Measurements from ENCODE around the gene SERPINA5.

Gene SERPINA5

DNA sequence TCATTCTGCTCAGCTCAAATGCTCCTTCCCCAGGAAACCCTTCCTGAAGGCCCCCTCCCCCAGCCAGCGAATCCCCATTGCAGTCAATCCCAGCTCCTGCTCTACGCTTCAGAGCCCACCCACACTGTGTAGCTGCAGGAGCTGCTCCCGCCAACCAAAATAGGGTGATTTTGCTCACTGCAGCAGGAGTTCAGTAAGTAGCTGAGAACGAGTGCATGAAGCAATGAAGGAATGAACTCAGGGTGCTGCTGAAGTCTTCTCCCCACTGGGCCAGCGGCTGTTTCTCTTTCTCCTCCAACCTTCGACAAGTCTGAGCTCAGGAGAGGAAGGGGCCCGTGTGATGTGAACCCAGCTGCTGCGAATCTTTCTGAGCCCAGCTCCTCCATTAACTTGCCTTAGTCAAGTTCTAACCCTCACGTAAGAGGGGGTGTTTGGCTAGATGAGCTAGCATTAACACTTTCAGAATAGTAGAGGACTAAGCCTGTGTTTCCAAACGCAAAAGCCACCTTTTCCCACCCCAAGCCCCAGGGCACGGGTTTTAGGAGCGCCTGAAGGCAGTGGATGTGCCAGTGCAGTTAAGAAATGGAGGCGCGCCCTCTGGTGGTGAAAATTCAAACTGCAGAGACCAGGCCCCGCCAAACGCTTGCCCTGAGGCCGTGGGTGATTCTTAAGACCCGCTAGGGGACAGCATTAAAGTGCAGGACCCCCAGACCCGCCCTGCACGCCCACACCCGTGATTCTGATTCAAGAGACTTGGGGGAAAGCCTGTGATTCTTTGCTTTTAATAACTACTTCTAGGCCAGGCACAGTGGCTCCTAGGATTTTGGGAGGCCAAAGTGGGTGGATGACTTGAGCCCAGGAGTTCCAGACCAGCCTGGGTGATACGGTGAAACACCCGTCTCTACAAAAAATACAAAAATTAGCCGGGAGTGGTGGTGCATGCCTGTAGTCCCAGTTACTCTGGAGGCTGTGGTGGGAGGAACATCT, 31.9 kb upstream of the SERPINA5 start:
- no peak for DNase-seq (ENCODE audit: low read depth, low spot score)

DNA sequence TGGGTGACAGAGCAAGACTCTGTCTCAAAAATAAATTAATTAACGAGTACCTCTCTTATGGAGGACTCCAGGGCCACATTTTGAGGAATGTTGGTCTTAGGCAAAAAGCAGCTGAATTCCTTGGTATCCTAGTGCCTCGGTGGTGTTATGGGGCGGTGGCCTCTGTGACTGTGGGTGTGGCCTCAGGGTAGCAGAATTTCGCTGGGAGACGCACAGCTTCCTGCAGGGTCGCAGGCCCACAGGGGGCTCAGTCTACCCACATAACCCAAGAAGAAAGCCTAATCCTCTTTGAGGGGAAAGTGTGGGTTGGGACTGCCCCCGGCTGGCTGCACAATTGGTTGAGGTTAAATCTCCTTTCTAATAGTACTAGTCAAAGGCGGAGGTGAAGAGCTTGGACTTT, 31.2 kb upstream of the SERPINA5 start:
- no peak for DNase-seq (ENCODE audit: low read depth, low spot score)

- no peak for DNase-seq (ENCODE audit: low read depth, low spot score)
These were observed 25.2 kb upstream of the SERPINA5 start for GRCh38 chr14:94555991-94556390.

- DNase-seq (ENCODE audit: low read depth, low spot score) = no peak
These were observed 23.9 kb upstream of the SERPINA5 start for GRCh38 chr14:94557327-94557726.

- DNase-seq (ENCODE audit: low read depth, low spot score) = no peak
These were observed 22.4 kb upstream of the SERPINA5 start for GRCh38 chr14:94558842-94559241.

DNA sequence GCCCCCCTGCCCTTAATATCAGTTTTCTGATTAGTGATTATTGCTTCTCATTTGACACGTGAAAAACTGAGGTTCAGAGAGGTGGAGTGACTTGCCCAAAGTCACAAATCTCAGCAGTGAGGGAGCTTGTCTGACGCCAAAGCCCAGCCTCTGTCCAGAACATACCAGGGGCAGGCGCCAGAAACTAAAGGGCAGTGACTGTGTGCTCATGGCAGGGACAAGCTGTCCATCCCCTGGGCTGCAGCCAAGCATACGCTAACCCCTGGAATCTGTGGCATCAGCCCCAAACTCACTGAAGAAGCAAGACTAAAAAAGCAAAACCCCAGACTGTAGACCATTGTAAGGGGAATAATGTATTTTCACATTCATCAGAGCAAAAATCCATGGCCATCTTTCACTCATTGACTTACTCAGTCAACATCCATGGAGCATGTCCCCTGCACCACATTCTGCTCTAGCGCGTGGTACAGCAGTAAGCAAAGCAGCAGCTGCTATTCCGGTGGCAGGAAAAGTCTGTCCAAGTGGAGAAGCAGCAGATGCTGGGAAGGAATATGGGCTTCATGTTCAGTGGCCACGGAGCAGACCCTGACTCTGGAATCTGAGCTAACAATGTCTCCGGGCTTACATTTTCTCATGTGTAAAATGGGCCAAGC, 21.5 kb upstream of the SERPINA5 start:
- no peak for DNase-seq (ENCODE audit: low read depth, low spot score)

DNA sequence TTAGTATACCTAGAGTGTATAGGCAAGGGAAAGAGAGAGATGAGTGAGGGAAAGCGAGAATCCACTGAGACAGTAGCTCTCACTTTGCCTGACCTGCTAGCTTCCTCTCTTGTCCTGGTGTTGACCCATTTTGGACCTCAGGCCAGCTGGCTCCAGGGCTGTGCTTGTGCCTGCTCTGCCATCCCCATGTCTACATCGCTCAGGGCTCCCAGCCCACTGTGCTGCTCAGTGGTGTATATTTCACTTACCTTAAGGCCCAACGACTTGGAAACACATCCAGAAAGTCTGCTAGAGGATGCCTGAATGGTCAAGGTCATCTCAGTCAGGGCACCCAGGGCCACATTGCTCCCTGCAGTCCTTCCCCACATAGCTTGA, 20.9 kb upstream of the SERPINA5 start:
- no peak for DNase-seq (ENCODE audit: low read depth, low spot score)

DNA sequence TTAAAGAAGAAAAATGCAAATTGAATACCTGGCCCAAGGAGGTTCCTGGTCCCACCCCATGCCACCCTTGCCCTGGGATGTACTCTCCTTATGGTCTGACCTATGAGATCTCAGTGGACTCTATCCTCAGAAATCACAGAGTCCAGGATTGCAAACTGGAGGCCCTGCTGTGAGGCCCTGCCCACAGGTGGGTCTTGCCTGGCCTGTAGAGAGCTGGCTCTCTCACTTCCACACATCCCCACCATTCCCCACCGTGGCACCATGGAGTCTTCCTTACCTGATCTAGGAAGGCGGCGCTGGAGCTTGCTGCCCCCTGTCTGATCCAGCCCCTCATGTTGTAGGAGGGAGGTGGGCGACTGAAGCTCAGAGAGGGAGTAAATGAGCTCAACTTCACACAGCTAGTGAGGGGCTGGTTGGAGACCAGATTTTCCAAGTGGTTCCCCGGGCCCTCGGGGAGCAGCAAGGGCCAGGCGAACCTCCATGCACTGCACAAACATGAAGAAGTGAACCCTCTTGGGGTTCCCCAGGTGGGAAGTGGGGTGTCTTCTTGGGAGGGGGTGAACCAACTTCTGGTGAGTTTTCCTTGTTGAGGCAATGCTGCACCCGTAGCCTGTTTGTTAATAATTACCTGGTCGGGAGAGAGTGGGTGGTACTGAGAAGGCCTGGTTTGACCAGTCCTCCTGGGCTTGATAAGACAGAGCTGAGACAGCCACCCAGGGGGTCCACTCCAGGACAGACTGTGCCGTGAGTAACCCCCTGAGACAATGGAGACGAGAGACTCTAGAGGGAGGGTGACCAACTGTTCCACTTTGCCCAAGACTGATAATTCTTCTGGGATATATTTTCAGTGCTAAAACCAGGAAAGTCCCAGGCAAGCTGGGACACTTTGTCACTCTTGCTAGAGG, 20.2 kb upstream of the SERPINA5 start, which contains the start of gene SERPINA4:
TSS of gene SERPINA4 (plus strand) at position 692 of the 905 bp plus-strand sequence. CDS start 2,041 bp downstream, outside the sequence.
- DNase-seq (ENCODE audit: low read depth, low spot score) = no peak

- no peak for DNase-seq (ENCODE audit: low read depth, low spot score)
These were observed 19.6 kb upstream of the SERPINA5 start for GRCh38 chr14:94561656-94562010.

- no peak for DNase-seq (ENCODE audit: low read depth, low spot score)
These were observed 19.2 kb upstream of the SERPINA5 start for GRCh38 chr14:94562022-94562421.

DNA sequence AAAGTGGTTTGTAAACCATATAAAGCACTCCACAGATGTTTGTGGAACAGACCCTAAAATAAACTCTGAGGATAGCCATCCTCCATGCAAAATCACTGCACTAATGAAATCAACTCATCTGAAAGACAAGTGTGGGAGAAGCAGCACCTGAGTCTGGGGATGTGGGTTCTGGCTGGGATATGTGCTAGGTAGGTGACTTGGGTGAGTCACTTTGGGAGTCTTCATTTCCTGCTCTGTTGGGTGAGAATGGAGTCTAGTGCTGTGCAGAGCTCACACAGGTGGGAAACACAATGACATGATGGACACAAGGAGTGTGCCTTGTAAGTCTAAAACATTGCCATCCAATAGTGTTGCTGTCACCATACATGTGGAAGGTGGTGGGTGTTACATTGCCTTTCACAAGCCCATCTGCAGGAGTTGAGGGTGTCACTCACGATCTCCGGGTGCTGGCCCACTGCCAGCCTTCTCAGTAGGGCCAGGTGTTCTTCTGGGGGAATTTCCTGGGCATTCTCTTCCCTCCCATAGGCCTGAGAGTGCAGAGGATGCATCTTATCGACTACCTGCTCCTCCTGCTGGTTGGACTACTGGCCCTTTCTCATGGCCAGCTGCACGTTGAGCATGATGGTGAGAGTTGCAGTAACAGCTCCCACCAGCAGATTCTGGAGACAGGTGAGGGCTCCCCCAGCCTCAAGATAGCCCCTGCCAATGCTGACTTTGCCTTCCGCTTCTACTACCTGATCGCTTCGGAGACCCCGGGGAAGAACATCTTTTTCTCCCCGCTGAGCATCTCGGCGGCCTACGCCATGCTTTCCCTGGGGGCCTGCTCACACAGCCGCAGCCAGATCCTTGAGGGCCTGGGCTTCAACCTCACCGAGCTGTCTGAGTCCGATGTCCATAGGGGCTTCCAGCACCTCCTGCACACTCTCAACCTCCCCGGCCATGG, 18.0 kb upstream of the SERPINA5 start:
- DNase-seq (ENCODE audit: low read depth, low spot score) = no peak

- DNase-seq (ENCODE audit: low read depth, low spot score) = no peak
These were observed 16.8 kb upstream of the SERPINA5 start for GRCh38 chr14:94564381-94564780.

GRCh38 chr14:94568186-94568585, 13.0 kb upstream of the SERPINA5 start:
- no peak for DNase-seq (ENCODE audit: low read depth, low spot score)

DNA sequence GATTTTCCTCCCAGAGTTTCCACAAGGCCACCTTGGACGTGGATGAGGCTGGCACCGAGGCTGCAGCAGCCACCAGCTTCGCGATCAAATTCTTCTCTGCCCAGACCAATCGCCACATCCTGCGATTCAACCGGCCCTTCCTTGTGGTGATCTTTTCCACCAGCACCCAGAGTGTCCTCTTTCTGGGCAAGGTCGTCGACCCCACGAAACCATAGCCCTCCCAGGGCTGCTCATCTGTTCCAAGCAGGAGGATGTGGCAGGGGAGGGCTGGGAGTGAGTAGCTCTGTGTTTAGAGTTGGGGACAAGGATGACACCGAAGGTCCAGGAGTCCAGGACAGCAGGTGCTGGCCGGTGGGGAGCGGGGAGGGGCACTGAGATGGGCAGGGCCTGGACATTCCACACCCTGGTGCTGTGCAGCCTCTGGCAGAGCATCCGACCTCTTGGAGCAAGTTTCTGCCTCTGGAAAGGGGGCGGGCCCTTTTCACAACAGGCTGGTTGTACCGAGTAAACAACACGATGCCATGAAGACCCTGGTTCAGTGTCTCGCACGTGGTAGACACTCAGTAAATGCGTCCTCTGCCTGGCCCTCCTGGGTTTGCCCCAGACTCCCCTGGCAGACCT, 11.7 kb upstream of the SERPINA5 start:
- no peak for DNase-seq (ENCODE audit: low read depth, low spot score)

GRCh38 chr14:94570002-94570400, 11.2 kb upstream of the SERPINA5 start:
- DNase-seq (ENCODE audit: low read depth, low spot score) = no peak

GRCh38 chr14:94570440-94570839, 10.8 kb upstream of the SERPINA5 start:
- DNase-seq (ENCODE audit: low read depth, low spot score) = no peak

- no peak for DNase-seq (ENCODE audit: low read depth, low spot score)
These were observed 9.8 kb upstream of the SERPINA5 start for GRCh38 chr14:94571395-94571794.

DNA sequence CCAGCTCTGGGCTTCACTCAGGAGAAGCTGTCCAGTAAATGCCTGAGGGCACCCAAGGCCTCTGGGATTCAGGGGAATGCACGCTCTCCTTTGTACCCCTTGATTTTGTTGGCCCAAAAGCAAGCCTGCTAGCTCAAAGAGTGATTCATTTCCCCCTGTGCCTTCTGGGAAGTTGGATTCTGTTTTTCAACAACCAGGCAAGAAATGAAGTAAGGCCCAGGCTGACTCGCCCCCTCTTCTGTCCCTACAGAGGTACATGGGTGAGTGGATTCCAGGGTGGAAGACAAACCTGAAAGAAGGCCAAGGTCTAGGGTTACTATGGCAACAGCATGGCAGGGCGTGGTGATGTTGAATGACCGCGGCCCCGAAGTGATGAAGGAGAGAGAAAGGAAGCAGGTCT, 9.3 kb upstream of the SERPINA5 start:
- DNase-seq (ENCODE audit: low read depth, low spot score) = no peak

GRCh38 chr14:94572637-94573303, 8.5 kb upstream of the SERPINA5 start:
- no peak for DNase-seq (ENCODE audit: low read depth, low spot score)

Data from smooth muscle cell of the brain vasculature (primary cell).